K562 (cell line): Measurements from ENCODE around the gene ARHGEF9. TPM values are rescaled to one million over a fixed set of nuclear protein-coding genes. Genes with fewer than 3 reads are reported as not detected.

Source experiments
- microRNA counts: library from miRNA; unstranded; fragments of <30 nt; microRNA quantifications from one replicate; lab custom pipeline; 2016
- microRNA-seq: library from miRNA; unstranded; fragments of <30 nt; microRNA quantifications from one replicate; pipeline ENCODE4, GENCODE V29; 2018; ENCODE audit warnings: borderline microRNAs expressed
- polyA plus RNA-seq, 8 experiments: library from polyadenylated mRNA; depleted of rRNA in 4 of 8; stranded (reverse) in 5 of 8; unstranded in 3 of 8; fragments of >200 nt; fragmentation: Nextera tagmentation in 2 of 8; fragmentation: Illumina TruSeq in 1 of 8; extraction: Ambion mirVana in 2 of 8; extraction: Trizol in 1 of 8; gene quantifications; 2 replicates each; pipeline versions ENCODE4 v1.2.1 to v1.2.3, GENCODE V29; 2011 to 2014; ENCODE audit warnings: inconsistent platforms in 1 of 8, missing spikeins in 1 of 8
- small RNA-seq: library from RNA; depleted of rRNA; stranded (forward); fragments of <200 nt; gene quantifications from one replicate; pipeline ENCODE3, GENCODE V24; 2014
- total RNA-seq, 7 experiments: library from RNA; depleted of rRNA in 6 of 7; stranded (reverse); fragments of >200 nt in 6 of 7; fragmentation: Illumina TruSeq in 2 of 7; extraction: Trizol in 2 of 7; gene quantifications; 2 replicates each; pipeline versions ENCODE4 v1.2.1 to v1.2.3, GENCODE V29; 2011 to 2021; ENCODE audit warnings: low replicate concordance in 1 of 7

Gene ARHGEF9
- total and polyA plus RNA-seq, 9 of the 15 experiments (the other 6 are each of a cell fraction or from before 2014, with no cell fraction given), result 0.09 to 0.24 (median 0.15) TPM; not detected in 2

MicroRNAs within 50 kb of the gene (microRNA counts, 767-probe panel; counts per million panel counts)
- microRNA hsa-miR-1468 (lab: Ali Mortazavi, UCI), result not detected

Small RNA genes within 50 kb of the gene (microRNA-seq; reads per million reads assigned to microRNA genes)
- 2.8 reads per million, percentile 34 among the genes with 10 or more reads in this experiment for gene MIR1468

Small RNA genes within 50 kb of the gene (small RNA-seq; reads per million reads assigned to genes)
- 2.7 reads per million, percentile 87 among the genes with 10 or more reads in this experiment for gene MIR1468
